ENCODE data around the gene GPR156. TPM values are rescaled to one million over a fixed set of nuclear protein-coding genes. Genes with fewer than 3 reads are reported as not detected.

The GPR156 gene
- total RNA-seq, 4 donors from 2014 or later = 0.46 to 0.79 (median 0.62) TPM

DNA sequence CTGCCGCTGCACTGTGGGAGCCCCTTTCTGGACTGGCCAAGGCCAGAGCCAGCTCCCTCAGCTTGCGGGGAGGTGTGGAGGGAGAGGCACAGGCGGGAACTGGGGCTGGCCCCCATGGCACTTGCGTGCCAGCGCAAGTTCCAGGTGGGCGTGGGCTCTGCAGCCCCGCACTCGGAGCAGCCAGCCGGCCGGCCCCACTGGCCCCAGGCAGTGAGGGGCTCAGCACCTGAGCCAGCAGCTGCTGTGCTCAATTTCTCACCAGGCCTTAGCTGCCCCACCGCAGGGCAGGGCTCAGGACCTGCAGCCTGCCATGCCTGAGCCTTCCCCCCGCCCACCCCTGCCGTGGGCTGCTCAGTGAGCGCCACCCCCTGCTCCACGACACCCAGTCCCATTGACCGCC lies 4.6 kb upstream of the GPR156 start:
- TF ChIP-seq, protein P1, sequence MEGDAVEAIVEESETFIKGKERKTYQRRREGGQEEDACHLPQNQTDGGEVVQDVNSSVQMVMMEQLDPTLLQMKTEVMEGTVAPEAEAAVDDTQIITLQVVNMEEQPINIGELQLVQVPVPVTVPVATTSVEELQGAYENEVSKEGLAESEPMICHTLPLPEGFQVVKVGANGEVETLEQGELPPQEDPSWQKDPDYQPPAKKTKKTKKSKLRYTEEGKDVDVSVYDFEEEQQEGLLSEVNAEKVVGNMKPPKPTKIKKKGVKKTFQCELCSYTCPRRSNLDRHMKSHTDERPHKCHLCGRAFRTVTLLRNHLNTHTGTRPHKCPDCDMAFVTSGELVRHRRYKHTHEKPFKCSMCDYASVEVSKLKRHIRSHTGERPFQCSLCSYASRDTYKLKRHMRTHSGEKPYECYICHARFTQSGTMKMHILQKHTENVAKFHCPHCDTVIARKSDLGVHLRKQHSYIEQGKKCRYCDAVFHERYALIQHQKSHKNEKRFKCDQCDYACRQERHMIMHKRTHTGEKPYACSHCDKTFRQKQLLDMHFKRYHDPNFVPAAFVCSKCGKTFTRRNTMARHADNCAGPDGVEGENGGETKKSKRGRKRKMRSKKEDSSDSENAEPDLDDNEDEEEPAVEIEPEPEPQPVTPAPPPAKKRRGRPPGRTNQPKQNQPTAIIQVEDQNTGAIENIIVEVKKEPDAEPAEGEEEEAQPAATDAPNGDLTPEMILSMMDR (IDR thresholded peaks at IDR 0.05) = no peak
- no peak for ATAC-seq (ENCODE audit: low FRiP score)
- DNase-seq (ENCODE audit: low spot score) = no peak

GRCh38 chr3:120286465-120286864 lies 1.4 kb upstream of the GPR156 start:
- TF ChIP-seq, protein P1 (IDR thresholded peaks at IDR 0.05) = no peak
- DNase-seq (ENCODE audit: low spot score) (no peak), ATAC-seq (ENCODE audit: low FRiP score) (no peak)

- DNase-seq (ENCODE audit: low spot score) = no peak
- TF ChIP-seq, protein P1 (IDR thresholded peaks at IDR 0.05) = no peak
- no peak for ATAC-seq (ENCODE audit: low FRiP score)
Observed at GRCh38 chr3:120285508-120285841, 453 bp upstream of the GPR156 start.

- ATAC-seq (ENCODE audit: low FRiP score) = no peak
Observed at GRCh38 chr3:120281261-120281660, 3.8 kb downstream of the GPR156 start.

GRCh38 chr3:120280566-120280965 lies 4.5 kb downstream of the GPR156 start:
- DNase-seq (ENCODE audit: low spot score) (no peak), ATAC-seq (ENCODE audit: low FRiP score) (no peak)
- TF ChIP-seq, protein P1 (IDR thresholded peaks at IDR 0.05) = no peak

More at GRCh38 chr3:120281261-120281660, 3.8 kb downstream of the GPR156 start:
- TF ChIP-seq, protein P1 (IDR thresholded peaks at IDR 0.05) = no peak
- DNase-seq (ENCODE audit: low spot score) = no peak

DNA sequence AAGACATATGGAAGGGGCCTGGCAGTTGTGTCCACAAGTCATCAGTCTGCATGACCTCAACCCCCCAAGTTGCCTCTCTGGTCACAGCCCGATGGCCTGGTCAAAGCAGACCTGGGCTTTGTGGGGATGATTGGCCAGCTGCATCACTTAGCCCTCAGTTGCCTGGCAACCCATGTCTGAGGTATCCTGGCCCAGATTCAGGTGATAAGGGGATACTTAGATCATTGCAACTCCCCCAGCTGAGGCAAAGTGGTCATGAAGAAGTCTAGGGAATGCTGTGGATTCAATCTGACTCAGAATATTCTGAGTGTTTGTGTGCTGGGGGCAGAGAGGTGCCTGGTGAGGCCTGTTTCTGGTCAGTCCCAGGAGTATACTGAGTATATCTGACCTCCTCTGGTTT lies 5.0 kb downstream of the GPR156 start:
- TF ChIP-seq, protein P1 (IDR thresholded peaks at IDR 0.05) = no peak
- no peak for DNase-seq (ENCODE audit: low spot score)
- no peak for ATAC-seq (ENCODE audit: low FRiP score)

DNA sequence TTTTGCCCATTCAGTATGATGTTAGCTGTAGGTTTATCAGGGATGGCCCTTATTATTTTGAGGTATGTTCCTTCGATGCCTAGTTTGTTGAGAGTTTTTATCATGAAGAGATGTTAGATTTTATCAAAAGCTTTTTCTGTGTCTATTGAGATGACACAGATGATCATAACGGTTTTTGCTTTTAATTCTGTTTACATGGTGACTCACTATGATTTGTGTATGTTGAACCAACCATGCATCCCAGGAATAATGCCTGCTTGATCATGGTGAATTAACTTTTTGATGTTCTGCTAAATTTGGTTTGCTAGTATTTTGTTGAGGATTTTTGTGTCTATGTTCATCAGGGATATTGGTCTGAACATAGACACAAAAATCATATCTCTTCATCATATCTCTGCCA lies 8.3 kb downstream of the GPR156 start:
- TF ChIP-seq, protein P1 (IDR thresholded peaks at IDR 0.05) = no peak
- no peak for ATAC-seq (ENCODE audit: low FRiP score)
- no peak for DNase-seq (ENCODE audit: low spot score)
